ENCODE results near the gene HEXB.

GRCh38 chr5:74638544-74638969 lies 46.5 kb upstream of the HEXB start:
- TF ChIP-seq, protein P1, sequence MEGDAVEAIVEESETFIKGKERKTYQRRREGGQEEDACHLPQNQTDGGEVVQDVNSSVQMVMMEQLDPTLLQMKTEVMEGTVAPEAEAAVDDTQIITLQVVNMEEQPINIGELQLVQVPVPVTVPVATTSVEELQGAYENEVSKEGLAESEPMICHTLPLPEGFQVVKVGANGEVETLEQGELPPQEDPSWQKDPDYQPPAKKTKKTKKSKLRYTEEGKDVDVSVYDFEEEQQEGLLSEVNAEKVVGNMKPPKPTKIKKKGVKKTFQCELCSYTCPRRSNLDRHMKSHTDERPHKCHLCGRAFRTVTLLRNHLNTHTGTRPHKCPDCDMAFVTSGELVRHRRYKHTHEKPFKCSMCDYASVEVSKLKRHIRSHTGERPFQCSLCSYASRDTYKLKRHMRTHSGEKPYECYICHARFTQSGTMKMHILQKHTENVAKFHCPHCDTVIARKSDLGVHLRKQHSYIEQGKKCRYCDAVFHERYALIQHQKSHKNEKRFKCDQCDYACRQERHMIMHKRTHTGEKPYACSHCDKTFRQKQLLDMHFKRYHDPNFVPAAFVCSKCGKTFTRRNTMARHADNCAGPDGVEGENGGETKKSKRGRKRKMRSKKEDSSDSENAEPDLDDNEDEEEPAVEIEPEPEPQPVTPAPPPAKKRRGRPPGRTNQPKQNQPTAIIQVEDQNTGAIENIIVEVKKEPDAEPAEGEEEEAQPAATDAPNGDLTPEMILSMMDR (conservative IDR thresholded peaks at IDR 0.05; ENCODE audit: low read depth, low read length) = no peak
- TF ChIP-seq EZH2 (IDR thresholded peaks at IDR 0.05; ENCODE audit: borderline replicate concordance, low read depth, low read length, poor library complexity, severe bottlenecking) = no peak
